Parathyroid adenoma (tissue), 2 donors: ENCODE measurements around the gene TGM5.

Experiments
- H2AFZ ChIP-seq: fragments of 300-600 bp; sonication (generic); one replicate; pipeline ENCODE4 v1.7.0; 2017; ENCODE audit warnings: antibody characterized with exemption, mild to moderate bottlenecking
- H3K27ac ChIP-seq: fragments of 300-600 bp; sonication (generic); one replicate; pipeline ENCODE4 v1.7.0; 2017
- H3K27me3 ChIP-seq: fragments of 300-600 bp; sonication (generic); one replicate; pipeline ENCODE4 v1.7.0; 2017; ENCODE audit warnings: low read length; ENCODE audit not compliant: control insufficient read depth, insufficient read depth
- H3K36me3 ChIP-seq: fragments of 300-600 bp; sonication (generic); one replicate; pipeline ENCODE4 v1.7.0; 2017; ENCODE audit warnings: low read length; ENCODE audit not compliant: control insufficient read depth, insufficient read depth
- H3K4me1 ChIP-seq: fragments of 300-600 bp; sonication (generic); one replicate; pipeline ENCODE4 v1.7.0; 2017; ENCODE audit warnings: control low read depth
- H3K4me2 ChIP-seq: fragments of 300-600 bp; sonication (generic); one replicate; pipeline ENCODE4 v1.7.0; 2017; ENCODE audit warnings: low read length
- H3K4me3 ChIP-seq: fragments of 300-600 bp; sonication (generic); one replicate; pipeline ENCODE4 v1.7.0; 2017; ENCODE audit warnings: low read depth, low read length
- H3K79me2 ChIP-seq: fragments of 300-600 bp; sonication (generic); one replicate; pipeline ENCODE4 v1.7.0; 2017; ENCODE audit warnings: control low read depth
- H3K9ac ChIP-seq: fragments of 300-600 bp; sonication (generic); one replicate; pipeline ENCODE4 v1.7.0; 2017; ENCODE audit warnings: mild to moderate bottlenecking
- H3K9me3 ChIP-seq: fragments of 300-600 bp; sonication (generic); one replicate; pipeline ENCODE4 v1.7.0; 2017; ENCODE audit warnings: low read length; ENCODE audit not compliant: control insufficient read depth
- CTCF ChIP-seq: fragments of 300-600 bp; sonication (generic); IDR thresholded peaks from one replicate; pipeline ENCODE4 v1.7.0; 2017; ENCODE audit warnings: antibody characterized with exemption, mild to moderate bottlenecking
- donor health status: primary hyperparathyroidism.

Gene TGM5

GRCh38 chr15:43255376-43255775, 11.4 kb downstream of the TGM5 start:
- H3K9ac ChIP-seq: no peak overlapping the region
- H3K4me1 ChIP-seq: no peaks in the 10 kb centered on the region
- H3K4me2 ChIP-seq: no peak overlapping the region
- H3K4me3 ChIP-seq: no peak overlapping the region
- no peak overlapping the region for H3K27ac ChIP-seq
- H2AFZ ChIP-seq: no peak overlapping the region
- no peak for TF ChIP-seq CTCF
- H3K79me2 ChIP-seq: no peaks in the 10 kb centered on the region
- H3K27me3 ChIP-seq: no peaks in the 10 kb centered on the region
- H3K9me3 ChIP-seq: no peaks in the 10 kb centered on the region
- H3K36me3 ChIP-seq: no peaks in the 10 kb centered on the region

- no peak overlapping the region for H3K27ac ChIP-seq
- no peak overlapping the region for H2AFZ ChIP-seq
- H3K79me2 ChIP-seq: no peaks in the 10 kb centered on the region
- no peaks in the 10 kb centered on the region for H3K9me3 ChIP-seq
- no peaks in the 10 kb centered on the region for H3K27me3 ChIP-seq
- no peak overlapping the region for H3K9ac ChIP-seq
- TF ChIP-seq CTCF: no peak
- H3K36me3 ChIP-seq: no peaks in the 10 kb centered on the region
- H3K4me2 ChIP-seq: no peak overlapping the region
- H3K4me3 ChIP-seq: no peak overlapping the region
- no peaks in the 10 kb centered on the region for H3K4me1 ChIP-seq
These were observed 13.0 kb downstream of the TGM5 start for GRCh38 chr15:43253431-43254403.

GRCh38 chr15:43251871-43252250, 14.9 kb downstream of the TGM5 start:
- Histone ChIP-seq H3K4me2 (no peak overlapping the region), H3K27ac (no peak overlapping the region)

GRCh38 chr15:43251185-43251870, 15.4 kb downstream of the TGM5 start:
- no peak for TF ChIP-seq CTCF
- Histone ChIP-seq H3K4me1 (no peaks in the 10 kb centered on the region), H3K9me3 (no peaks in the 10 kb centered on the region), H3K4me3 (no peak overlapping the region), H3K27ac (no peak overlapping the region), H3K9ac (no peak overlapping the region), H3K79me2 (no peaks in the 10 kb centered on the region), H3K4me2 (no peak overlapping the region), H3K36me3 (no peaks in the 10 kb centered on the region), H3K27me3 (no peaks in the 10 kb centered on the region), H2AFZ (no peak overlapping the region)

More at GRCh38 chr15:43251871-43252250, 14.9 kb downstream of the TGM5 start:
- Histone ChIP-seq H3K4me3 (no peak overlapping the region), H3K27me3 (no peaks in the 10 kb centered on the region), H2AFZ (no peak overlapping the region), H3K9me3 (no peaks in the 10 kb centered on the region), H3K79me2 (no peaks in the 10 kb centered on the region), H3K36me3 (no peaks in the 10 kb centered on the region), H3K4me1 (no peaks in the 10 kb centered on the region), H3K9ac (no peak overlapping the region)
- no peak for TF ChIP-seq CTCF
